MM.1S (cell line): ENCODE data around the gene BBX.

Experiments
- DNase-seq: peaks from one replicate; pipeline ENCODE4 v3.0.0-alpha.2; 2015
- H2AFZ ChIP-seq: fragments of 300-600 bp; sonication (generic); 2 replicates; pipeline ENCODE4 v1.6.0; 2016; ENCODE audit warnings: antibody characterized with exemption, low read length
- H3F3A ChIP-seq: fragments of 300-600 bp; sonication (generic); 2 replicates; pipeline ENCODE4 v1.6.1; 2016; ENCODE audit warnings: mild to moderate bottlenecking, antibody characterized with exemption, low read length, moderate library complexity, mixed read lengths; ENCODE audit not compliant: insufficient read depth
- H3K27ac ChIP-seq: fragments of 300-600 bp; sonication (generic); 2 replicates; pipeline ENCODE4 v1.5.1; 2016; ENCODE audit warnings: mild to moderate bottlenecking, low read length
- H3K27me3 ChIP-seq: fragments of 300-600 bp; sonication (generic); replicated peaks from 2 replicates; pipeline ENCODE4 v1.6.0; 2016; ENCODE audit warnings: low read length; ENCODE audit not compliant: insufficient read depth
- H3K36me3 ChIP-seq: fragments of 300-600 bp; sonication (generic); replicated peaks from 2 replicates; pipeline ENCODE4 v1.6.1; 2016; ENCODE audit warnings: mild to moderate bottlenecking, low read length, mixed read lengths; ENCODE audit not compliant: insufficient read depth
- H3K4me1 ChIP-seq: fragments of 300-600 bp; sonication (generic); 2 replicates; pipeline ENCODE4 v1.6.1; 2016; ENCODE audit warnings: low read length, mixed read lengths
- H3K4me2 ChIP-seq: fragments of 300-600 bp; sonication (generic); 2 replicates; pipeline ENCODE4 v1.6.0; 2016; ENCODE audit warnings: low read depth, low read length
- H3K4me3 ChIP-seq: fragments of 300-600 bp; sonication (generic); 2 replicates; pipeline ENCODE4 v1.5.1; 2016; ENCODE audit warnings: low read length, mixed read lengths
- H3K79me2 ChIP-seq: fragments of 300-600 bp; sonication (generic); 2 replicates; pipeline ENCODE4 v1.6.1; 2016; ENCODE audit warnings: mixed run types, low read length, mixed read lengths
- H3K9ac ChIP-seq: fragments of 300-600 bp; sonication (generic); 2 replicates; pipeline ENCODE4 v1.6.1; 2016; ENCODE audit warnings: low read length, mixed read lengths
- H3K9me2 ChIP-seq: fragments of 300-600 bp; sonication (generic); replicated peaks from 2 replicates; pipeline ENCODE4 v1.6.1; 2016; ENCODE audit warnings: mild to moderate bottlenecking, low read length, mixed read lengths; ENCODE audit not compliant: insufficient read depth
- H3K9me3 ChIP-seq: fragments of 300-600 bp; sonication (generic); replicated peaks from 2 replicates; pipeline ENCODE4 v1.6.1; 2016; ENCODE audit warnings: mild to moderate bottlenecking, low read length, mixed read lengths; ENCODE audit not compliant: insufficient read depth
- H4K20me1 ChIP-seq: fragments of 300-600 bp; sonication (generic); 2 replicates; pipeline ENCODE4 v1.6.1; 2016; ENCODE audit warnings: mild to moderate bottlenecking, low read length, moderate library complexity, mixed read lengths; ENCODE audit not compliant: insufficient read depth
- EZH2 ChIP-seq: fragments of 300-600 bp; sonication (generic); optimal IDR thresholded peaks from 2 replicates; pipeline ENCODE3; 2017; ENCODE audit warnings: low read depth, mild to moderate bottlenecking, antibody characterized with exemption, low read length, mixed read lengths
- EZH2phosphoT487 ChIP-seq: fragments of 300-600 bp; sonication (generic); IDR thresholded peaks from 2 replicates; pipeline ENCODE4 v1.6.1; 2018; ENCODE audit warnings: antibody characterized with exemption, low read length
- TF ChIP-seq, protein P1 (sequence below): fragments of 300-600 bp; sonication (generic); IDR thresholded peaks from 2 replicates; pipeline ENCODE4 v1.5.1; 2016; ENCODE audit warnings: antibody characterized with exemption, low read length, mixed read lengths

Gene BBX

DNA sequence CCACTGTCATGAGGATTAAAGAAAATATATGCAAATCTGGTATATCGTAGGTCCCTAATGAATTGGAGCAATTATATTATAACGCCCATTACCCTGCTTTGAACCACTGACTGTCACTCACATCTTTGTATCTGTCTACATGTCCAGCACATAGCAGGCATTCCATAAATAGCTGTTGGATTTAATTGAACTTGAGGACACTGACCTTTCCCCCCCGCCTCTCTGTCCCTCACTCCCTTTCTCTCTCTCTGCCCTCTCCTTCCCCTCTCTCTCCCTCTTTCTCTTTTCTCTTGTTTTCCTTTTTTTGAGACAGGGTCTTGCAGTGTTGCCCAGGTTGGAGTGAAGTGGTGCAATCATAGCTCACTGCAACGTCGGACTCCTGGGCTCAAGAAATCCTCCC, 335.1 kb downstream of the BBX start:
- Histone ChIP-seq H3K4me2 (no peak overlapping the region), H3K9ac (no peak overlapping the region), H3K79me2 (no peaks in the 10 kb centered on the region), H3K9me2 (no peaks in the 10 kb centered on the region), H3K4me3 (no peak overlapping the region), H2AFZ (no peak overlapping the region), H3K27me3 (no peaks in the 10 kb centered on the region), H4K20me1 (no peaks in the 10 kb centered on the region), H3K36me3 (no peaks in the 10 kb centered on the region), H3K9me3 (no peaks in the 10 kb centered on the region), H3K4me1 (no peaks in the 10 kb centered on the region), H3F3A (no peaks in the 10 kb centered on the region), H3K27ac (no peak overlapping the region)
- no peak for TF ChIP-seq EZH2
- no peak for TF ChIP-seq EZH2phosphoT487
- TF ChIP-seq, protein P1, sequence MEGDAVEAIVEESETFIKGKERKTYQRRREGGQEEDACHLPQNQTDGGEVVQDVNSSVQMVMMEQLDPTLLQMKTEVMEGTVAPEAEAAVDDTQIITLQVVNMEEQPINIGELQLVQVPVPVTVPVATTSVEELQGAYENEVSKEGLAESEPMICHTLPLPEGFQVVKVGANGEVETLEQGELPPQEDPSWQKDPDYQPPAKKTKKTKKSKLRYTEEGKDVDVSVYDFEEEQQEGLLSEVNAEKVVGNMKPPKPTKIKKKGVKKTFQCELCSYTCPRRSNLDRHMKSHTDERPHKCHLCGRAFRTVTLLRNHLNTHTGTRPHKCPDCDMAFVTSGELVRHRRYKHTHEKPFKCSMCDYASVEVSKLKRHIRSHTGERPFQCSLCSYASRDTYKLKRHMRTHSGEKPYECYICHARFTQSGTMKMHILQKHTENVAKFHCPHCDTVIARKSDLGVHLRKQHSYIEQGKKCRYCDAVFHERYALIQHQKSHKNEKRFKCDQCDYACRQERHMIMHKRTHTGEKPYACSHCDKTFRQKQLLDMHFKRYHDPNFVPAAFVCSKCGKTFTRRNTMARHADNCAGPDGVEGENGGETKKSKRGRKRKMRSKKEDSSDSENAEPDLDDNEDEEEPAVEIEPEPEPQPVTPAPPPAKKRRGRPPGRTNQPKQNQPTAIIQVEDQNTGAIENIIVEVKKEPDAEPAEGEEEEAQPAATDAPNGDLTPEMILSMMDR, result no peak
- no peak for DNase-seq

DNA sequence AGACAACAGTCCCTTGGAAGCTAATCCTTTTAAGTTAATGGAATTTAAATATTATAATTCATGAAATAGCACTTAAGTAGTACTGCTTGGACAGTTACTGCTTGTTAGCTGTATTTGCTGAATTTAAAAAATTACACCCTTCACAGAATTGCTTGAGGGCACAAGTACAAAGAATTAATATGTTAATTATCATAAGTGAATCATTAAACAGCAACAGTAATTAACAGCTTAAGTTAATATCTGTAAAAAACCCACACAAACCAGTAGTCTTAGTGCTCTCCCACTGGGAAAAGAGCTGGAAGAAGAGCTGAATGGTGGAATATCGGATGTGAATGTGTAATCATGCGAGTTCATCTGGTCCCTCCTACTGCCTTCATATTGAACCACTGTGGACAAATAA, 336.1 kb downstream of the BBX start:
- H3K9me2 ChIP-seq, result no peaks in the 10 kb centered on the region
- H3K36me3 ChIP-seq, result no peaks in the 10 kb centered on the region
- H3K4me1 ChIP-seq, result no peaks in the 10 kb centered on the region
- TF ChIP-seq EZH2 (no peak), EZH2phosphoT487 (no peak)
- TF ChIP-seq, protein P1, result no peak
- no peaks in the 10 kb centered on the region for H3F3A ChIP-seq
- H3K27me3 ChIP-seq, result no peaks in the 10 kb centered on the region
- no peaks in the 10 kb centered on the region for H3K79me2 ChIP-seq
- no peak overlapping the region for H3K9ac ChIP-seq
- no peak for DNase-seq
- H4K20me1 ChIP-seq, result no peaks in the 10 kb centered on the region
- no peak overlapping the region for H3K4me3 ChIP-seq
- no peak overlapping the region for H2AFZ ChIP-seq
- no peaks in the 10 kb centered on the region for H3K9me3 ChIP-seq
- no peak overlapping the region for H3K27ac ChIP-seq
- H3K4me2 ChIP-seq, result no peak overlapping the region
